Lower lobe of right lung (tissue), 2 donors: ENCODE measurements around the gene PRKAA2. TPM values are rescaled to one million over a fixed set of nuclear protein-coding genes. Genes with fewer than 3 reads are reported as not detected.

Source experiments
- ATAC-seq, 2 donors: fragments of 200-7000 bp; cut with Tn5 transposase; one replicate each; pipeline ENCODE4 v1.9.1; 2020 to 2022; ENCODE audit warnings: mild to moderate bottlenecking in 2 of 2, moderate library complexity in 2 of 2
- DNase-seq: peaks from one replicate; pipeline ENCODE4 v3.0.0-alpha.2; 2020
- H3K27ac ChIP-seq: fragments of 200-600 bp; one replicate; pipeline ENCODE4 v1.8.0; 2022
- H3K27me3 ChIP-seq: fragments of 200-600 bp; one replicate; pipeline ENCODE4 v1.8.0; 2022; ENCODE audit warnings: low read depth
- H3K36me3 ChIP-seq: fragments of 200-600 bp; one replicate; pipeline ENCODE4 v1.8.0; 2022; ENCODE audit warnings: mild to moderate bottlenecking
- H3K4me1 ChIP-seq: fragments of 200-600 bp; one replicate; pipeline ENCODE4 v1.8.0; 2022
- H3K4me3 ChIP-seq: fragments of 200-600 bp; one replicate; pipeline ENCODE4 v1.8.0; 2022; ENCODE audit warnings: mild to moderate bottlenecking
- H3K9me3 ChIP-seq: fragments of 200-600 bp; one replicate; pipeline ENCODE4 v1.8.0; 2022
- CTCF ChIP-seq: fragments of 200-600 bp; IDR thresholded peaks from one replicate; pipeline ENCODE4 v1.8.0; 2022; ENCODE audit warnings: antibody characterized with exemption, mild to moderate bottlenecking
- intact Hi-C: fragments of 100-400 bp; cut with DNase I; formaldehyde crosslinking; loops from one replicate; pipeline ENCODE4 v1.11.0; 2022
- total RNA-seq: library from RNA; stranded (reverse); fragmentation: NEBNext Ultra II Directional; extraction: Animal tissue kit (Norgen Biotek cat#: 25700); gene quantifications from one replicate; pipeline ENCODE4 v1.2.1, GENCODE V29; 2021
- donor health status: DM: no; HTN: yes; CAD: no; lungs with severe emphysema.

PRKAA2 gene
- total RNA-seq, 1 donor from 2014 or later: 1.9 TPM

- Histone ChIP-seq H3K27me3 (no peaks in the 10 kb centered on the region), H3K4me3 (peak overlapping the region; percentile 59), H3K4me1 (peaks cover 3% of the 10 kb centered on the region), H3K9me3 (no peaks in the 10 kb centered on the region), H3K27ac (no peak overlapping the region), H3K36me3 (no peaks in the 10 kb centered on the region)
- peak; percentile 57 to 60 for ATAC-seq
- TF ChIP-seq CTCF: no peak
- DNase-seq: no peak
- intact Hi-C loops: no loop called here
These were observed 677 bp downstream of the PRKAA2 start for GRCh38 chr1:56645677-56646305.

- TF ChIP-seq CTCF: no peak
- ATAC-seq (no peak), DNase-seq (no peak)
- Histone ChIP-seq H3K36me3 (no peaks in the 10 kb centered on the region), H3K4me3 (no peak overlapping the region), H3K27me3 (no peaks in the 10 kb centered on the region), H3K4me1 (peaks cover 3% of the 10 kb centered on the region), H3K9me3 (no peaks in the 10 kb centered on the region), H3K27ac (no peak overlapping the region)
- intact Hi-C loops: no loop called here
These were observed 1.5 kb downstream of the PRKAA2 start for GRCh38 chr1:56646611-56647010.

- Histone ChIP-seq H3K27ac (no peak overlapping the region), H3K4me3 (no peak overlapping the region), H3K27me3 (no peaks in the 10 kb centered on the region), H3K36me3 (no peaks in the 10 kb centered on the region), H3K4me1 (peaks cover 3% of the 10 kb centered on the region), H3K9me3 (no peaks in the 10 kb centered on the region)
- no peak for TF ChIP-seq CTCF
- DNase-seq (no peak), ATAC-seq (no peak)
- intact Hi-C loops: no loop called here
These were observed 2.0 kb downstream of the PRKAA2 start for GRCh38 chr1:56647106-56647505.

- TF ChIP-seq CTCF: no peak
- DNase-seq: no peak
- no peaks in the 10 kb centered on the region for H3K9me3 ChIP-seq
These were observed 3.4 kb downstream of the PRKAA2 start for GRCh38 chr1:56648546-56648945.

GRCh38 chr1:56654126-56654923 is 9.2 kb downstream of the PRKAA2 start:
- ATAC-seq: no peak
- H3K4me1 ChIP-seq: no peaks in the 10 kb centered on the region
- no peaks in the 10 kb centered on the region for H3K36me3 ChIP-seq
- H3K9me3 ChIP-seq: peaks cover 10% of the 10 kb centered on the region
- no peaks in the 10 kb centered on the region for H3K27me3 ChIP-seq
- no peak overlapping the region for H3K4me3 ChIP-seq
- no peak overlapping the region for H3K27ac ChIP-seq
- no peak for DNase-seq
- no peak for TF ChIP-seq CTCF
- intact Hi-C loops: no loop called here

More at GRCh38 chr1:56648546-56648945, 3.4 kb downstream of the PRKAA2 start:
- intact Hi-C loops: no loop called here
- no peak overlapping the region for H3K4me3 ChIP-seq
- H3K36me3 ChIP-seq: no peaks in the 10 kb centered on the region
- H3K4me1 ChIP-seq: peaks cover 3% of the 10 kb centered on the region
- H3K27me3 ChIP-seq: no peaks in the 10 kb centered on the region
- no peak overlapping the region for H3K27ac ChIP-seq
- no peak for ATAC-seq
